Measurements from ENCODE around the gene ZNF330.

GRCh38 chr4:141229408-141230101 is 8.9 kb downstream of the ZNF330 start:
- TF ChIP-seq CTCF (IDR thresholded peaks at IDR 0.05; ENCODE audit: low read length) = no peak
- no peak for TF ChIP-seq EZH2 (optimal IDR thresholded peaks at IDR 0.05; ENCODE audit: low read depth, low read length)
- TF ChIP-seq EZH2phosphoT487 (IDR thresholded peaks at IDR 0.05; ENCODE audit: low read length) = no peak
